HG02840 (cell line): Measurements from ENCODE around the gene PAFAH1B1.
"Not testable (repeated sequence)": the region's sequence is repeated elsewhere in the genome, so short reads cannot be mapped to it uniquely, and the experiment has no call there.

Source experiments
- ATAC-seq: cut with Tn5 transposase; IDR thresholded peaks from one replicate; pipeline ENCODE4 v1.9.1; 2021; ENCODE audit warnings: mild to moderate bottlenecking, moderate library complexity, moderate number of reproducible peaks; ENCODE audit not compliant: unreplicated experiment, low FRiP score

PAFAH1B1 gene

DNA sequence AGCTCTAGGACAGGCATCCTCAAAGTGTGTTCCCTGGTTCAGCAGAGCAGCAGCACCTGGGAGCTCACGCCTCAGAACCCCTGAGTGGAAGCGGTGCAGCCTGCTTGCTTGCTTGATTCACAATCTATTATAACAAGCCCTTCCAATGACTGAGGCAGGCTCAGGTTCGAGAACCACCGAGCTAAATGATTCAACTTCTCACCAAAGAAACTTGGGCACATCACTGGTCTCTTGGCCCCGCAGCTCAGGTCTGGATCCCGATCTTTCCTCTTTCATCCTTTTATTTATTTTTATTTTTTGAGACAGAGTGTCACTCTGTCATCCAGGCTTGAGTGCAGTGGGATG lies 93.6 kb downstream of the PAFAH1B1 start:
- no peak for ATAC-seq

- ATAC-seq = no peak
These were observed 95.2 kb downstream of the PAFAH1B1 start for GRCh38 chr17:2688351-2689342.

DNA sequence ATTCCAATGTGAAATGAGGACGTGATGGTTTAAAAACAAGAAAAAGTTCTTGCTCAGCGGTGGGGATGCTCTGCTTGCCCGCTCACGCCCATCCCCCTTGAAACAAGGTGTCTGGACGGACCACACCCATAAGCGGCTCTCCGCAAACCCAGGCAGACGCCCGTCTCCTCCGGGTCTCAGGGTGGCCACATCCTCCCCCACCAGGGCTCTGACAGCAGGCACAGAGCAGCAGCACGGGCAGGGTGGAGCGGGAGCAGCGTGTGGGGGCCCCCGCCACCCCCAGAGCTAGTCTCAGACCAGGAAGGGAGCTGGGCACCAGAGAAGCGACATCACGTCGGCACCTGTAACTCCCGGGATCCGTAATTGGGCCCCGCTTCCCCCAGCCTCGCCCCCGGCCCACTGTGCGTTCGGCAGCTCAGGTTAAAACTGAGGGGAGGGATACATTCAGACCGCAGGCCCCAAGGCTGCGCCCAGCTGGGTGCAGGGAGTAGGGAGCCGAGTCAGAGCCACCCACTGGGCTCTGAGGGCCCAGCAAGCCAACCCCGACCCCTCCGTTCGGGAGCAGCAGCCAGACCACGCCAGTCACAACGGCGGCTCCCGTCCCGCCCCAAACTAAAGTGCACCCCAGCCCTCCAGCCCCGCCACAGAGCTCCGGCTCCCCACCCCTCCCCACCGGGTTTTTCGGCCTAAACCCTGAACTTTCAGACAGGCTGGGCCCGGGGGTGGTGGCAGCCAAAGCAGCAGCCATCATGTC lies 96.1 kb downstream of the PAFAH1B1 start:
- no peak for ATAC-seq

DNA sequence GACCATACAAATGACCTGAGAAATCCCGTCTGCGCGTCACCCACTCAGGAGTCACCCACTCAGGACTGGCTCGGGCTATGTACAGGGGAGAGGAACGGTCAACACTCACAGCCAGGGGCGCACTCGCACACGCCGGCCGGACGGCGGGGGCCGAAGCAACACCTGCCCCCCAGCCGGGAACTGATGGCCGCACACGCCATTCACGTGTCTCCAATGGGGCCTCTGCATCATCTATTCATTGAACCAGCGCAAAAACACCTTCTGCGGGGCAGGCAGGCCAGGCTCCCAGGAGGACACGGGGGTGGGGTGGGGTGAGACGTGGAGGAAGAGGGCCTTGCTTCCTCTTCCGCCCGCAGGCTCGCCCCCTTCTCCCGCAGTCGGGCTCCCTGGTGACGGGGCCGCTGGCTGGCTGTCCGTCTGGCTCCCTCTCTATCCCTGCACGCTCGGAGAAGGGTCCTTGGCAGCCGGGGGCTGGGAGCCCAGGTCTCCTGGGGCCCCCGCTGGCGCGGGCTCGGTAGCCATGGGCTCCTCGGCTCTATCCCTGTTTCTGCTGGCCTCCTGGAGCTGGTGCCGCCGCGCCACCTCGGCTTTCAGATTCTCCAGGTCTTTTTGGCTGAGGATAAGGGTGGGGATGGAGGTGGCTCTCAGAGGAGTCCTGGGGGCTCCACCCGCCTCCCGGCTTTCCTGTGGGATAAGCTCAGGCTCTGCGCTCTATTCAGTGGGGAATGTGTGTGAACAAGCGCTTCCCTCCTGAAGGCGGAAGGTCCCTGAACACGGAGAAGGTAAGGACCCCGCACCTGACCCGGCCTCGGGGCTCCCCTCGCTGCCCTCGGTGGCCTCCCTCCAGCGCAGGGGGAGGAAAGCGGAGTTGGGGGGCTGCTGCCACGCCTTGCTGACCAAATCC lies 97.0 kb downstream of the PAFAH1B1 start:
- no peak for ATAC-seq

- no peak for ATAC-seq
These were observed 97.8 kb downstream of the PAFAH1B1 start for GRCh38 chr17:2691069-2691871.

DNA sequence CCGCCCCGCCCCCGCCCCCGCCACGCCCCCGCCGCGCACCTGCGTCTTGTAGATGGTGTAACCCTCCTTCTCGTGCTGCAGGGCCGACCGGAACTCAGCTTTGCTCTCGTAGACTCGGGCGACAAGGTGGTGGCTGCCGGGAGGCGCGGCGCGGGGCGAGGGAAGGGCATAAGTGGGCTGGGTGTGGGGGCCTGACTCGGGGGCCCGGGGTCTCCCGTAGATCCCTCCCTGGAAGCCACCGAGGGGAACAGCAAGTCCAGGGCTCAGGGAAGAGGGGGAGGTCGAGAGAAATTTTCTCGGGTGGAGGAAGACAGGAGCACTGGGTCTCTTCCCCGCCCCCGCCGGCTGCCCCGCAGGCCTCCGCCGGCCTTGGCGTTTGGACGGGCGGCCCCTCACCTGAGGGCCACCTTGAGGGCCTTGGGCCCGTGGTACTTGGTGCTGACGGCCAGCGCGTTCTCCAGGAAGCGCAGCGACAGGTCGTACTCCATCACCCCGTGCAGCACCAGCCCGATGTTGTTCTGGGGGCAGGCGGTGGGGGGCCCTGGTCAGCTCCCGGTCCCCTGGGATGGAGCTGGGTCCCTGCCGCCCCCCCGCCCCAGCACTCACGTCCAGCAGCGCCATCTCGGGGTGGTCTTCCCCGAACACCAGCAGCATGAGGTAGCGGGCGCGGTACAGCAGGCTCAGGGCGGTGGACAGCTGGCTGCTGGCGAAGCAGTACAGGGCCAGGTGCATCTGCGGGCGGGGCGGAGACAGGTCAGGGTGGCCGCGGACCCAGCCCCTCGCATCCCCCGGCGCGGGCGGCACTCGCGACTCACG lies 98.7 kb downstream of the PAFAH1B1 start:
- no peak for ATAC-seq

DNA sequence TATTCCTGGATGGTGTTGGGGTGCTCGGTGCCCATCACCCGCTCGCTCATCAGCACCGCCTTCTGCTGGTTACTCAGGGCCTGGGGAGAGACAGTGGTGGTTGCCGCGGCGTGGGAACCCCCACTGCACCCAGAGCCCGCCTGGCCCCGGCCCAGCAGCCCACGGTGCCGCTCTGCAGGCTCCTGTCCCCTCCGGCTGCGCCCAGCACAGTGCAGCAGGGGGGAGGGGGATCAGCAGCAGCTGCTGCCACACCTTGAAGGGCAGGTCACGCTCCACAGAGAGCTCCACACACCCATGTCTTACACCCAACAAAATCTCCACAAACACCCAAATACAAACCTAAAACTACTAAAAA lies 99.3 kb downstream of the PAFAH1B1 start:
- no peak for ATAC-seq

GRCh38 chr17:2693561-2694380 lies 100.3 kb downstream of the PAFAH1B1 start:
- ATAC-seq = no peak

GRCh38 chr17:2694381-2695242 lies 101.2 kb downstream of the PAFAH1B1 start:
- ATAC-seq = no peak

- no peak for ATAC-seq
These were observed 101.9 kb downstream of the PAFAH1B1 start for GRCh38 chr17:2695243-2695960.

GRCh38 chr17:2695961-2696760 lies 102.7 kb downstream of the PAFAH1B1 start:
- ATAC-seq = no peak

DNA sequence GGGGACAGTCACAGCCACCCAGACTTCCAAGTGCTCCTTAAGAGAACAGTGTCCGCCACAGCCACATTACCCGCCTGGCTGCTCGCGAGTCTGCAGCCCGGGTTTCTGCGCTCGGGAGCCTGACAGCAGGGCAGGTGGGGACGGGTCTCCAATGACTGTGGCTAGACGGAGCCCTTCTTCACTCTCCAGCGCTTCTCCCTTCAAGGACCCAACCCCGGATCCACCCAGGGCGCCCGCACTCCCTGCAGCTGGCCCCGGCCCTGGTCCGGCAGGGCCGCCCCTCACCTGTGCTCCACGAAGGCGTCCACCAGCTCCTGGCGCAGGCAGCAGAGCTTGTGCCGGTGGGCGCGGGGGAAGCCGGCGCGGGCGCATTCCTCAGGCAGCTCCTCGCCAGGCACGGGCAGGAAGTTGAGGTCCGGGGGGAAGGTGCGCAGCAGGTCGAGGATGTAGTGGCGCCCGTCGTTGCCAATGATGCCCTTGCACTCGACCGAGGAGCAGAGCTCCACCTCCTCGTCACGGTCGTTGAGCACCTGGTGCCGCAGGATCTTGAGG lies 104.2 kb downstream of the PAFAH1B1 start:
- no peak for ATAC-seq

DNA sequence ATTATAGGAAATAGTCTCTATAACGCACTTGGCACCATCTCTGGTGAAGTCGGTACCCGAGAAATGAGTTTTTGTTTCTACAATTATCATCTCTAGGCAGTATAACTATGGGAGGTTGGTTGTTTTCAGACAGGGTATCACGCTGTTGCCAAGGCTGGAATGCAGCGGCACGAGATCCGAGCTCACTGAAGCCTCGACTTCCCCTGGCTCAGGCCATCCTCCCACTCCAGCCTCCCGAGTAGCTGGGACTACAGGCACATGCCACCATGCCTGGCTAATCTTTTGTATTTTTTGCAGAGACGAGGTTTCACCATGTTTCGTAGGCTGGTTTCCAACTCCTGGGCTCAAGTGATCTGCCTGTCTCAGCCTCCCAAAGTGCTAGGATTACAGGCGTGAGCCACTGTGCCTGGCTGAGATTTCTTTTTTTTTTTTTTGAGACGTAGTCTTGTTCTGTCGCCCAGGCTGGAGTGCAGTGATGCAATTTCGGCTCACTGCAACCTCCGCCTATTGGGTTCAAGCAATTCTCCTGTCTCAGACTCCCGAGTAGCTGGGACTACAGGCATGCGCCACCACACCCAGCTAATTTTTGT lies 105.9 kb downstream of the PAFAH1B1 start:
- not testable (repeated sequence) for ATAC-seq

- no peak for ATAC-seq
These were observed 106.6 kb downstream of the PAFAH1B1 start for GRCh38 chr17:2700030-2700490.
